GM23248 (cell line): ENCODE data around the gene FOSL1.

Experiments used
- EZH2 ChIP-seq: fragments of 200-600 bp; sonication (generic); IDR thresholded peaks from 2 replicates; pipeline ENCODE4 v1.6.1; 2018; ENCODE audit warnings: antibody characterized with exemption, mild to moderate bottlenecking; ENCODE audit not compliant: insufficient read depth, poor library complexity, severe bottlenecking
- EZH2phosphoT487 ChIP-seq: fragments of 200-600 bp; sonication (generic); IDR thresholded peaks from 2 replicates; pipeline ENCODE4 v1.6.1; 2018; ENCODE audit warnings: antibody characterized with exemption, moderate library complexity, mild to moderate bottlenecking, low read depth; ENCODE audit not compliant: insufficient read depth

DNA sequence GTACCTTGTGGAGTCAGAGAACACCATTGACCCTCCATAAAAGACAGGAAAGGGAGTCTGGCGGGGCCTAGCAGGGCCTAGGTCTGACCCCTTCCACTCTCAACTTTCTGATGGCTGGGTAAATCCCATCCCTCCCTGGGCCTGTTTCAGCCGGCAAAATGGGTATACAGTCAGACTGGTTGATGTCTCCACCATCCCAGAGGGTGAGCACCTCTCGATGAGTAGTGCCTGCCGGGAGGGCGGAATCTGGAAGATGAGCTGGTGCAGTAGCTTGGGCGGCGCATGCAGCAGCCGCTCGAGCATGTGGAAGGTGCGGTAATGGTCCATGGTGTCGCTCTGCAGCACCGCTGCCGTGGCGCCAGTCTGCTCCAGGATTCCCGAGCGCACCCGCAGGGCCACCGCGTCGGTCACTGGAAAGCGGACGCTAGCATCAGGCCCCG lies 12.4 kb downstream of the FOSL1 start:
- TF ChIP-seq EZH2: no peak
- no peak for TF ChIP-seq EZH2phosphoT487
